LNCAP (cell line): ENCODE data around the gene TSEN54.

Source experiments
- TF ChIP-seq, protein P1 (sequence below): fragments of 450-650 bp; IDR thresholded peaks from 2 replicates; pipeline ENCODE4 v1.5.1; 2017; ENCODE audit warnings: mild to moderate bottlenecking

Gene TSEN54

GRCh38 chr17:75506888-75507287, 9.4 kb upstream of the TSEN54 start:
- TF ChIP-seq, protein P1, sequence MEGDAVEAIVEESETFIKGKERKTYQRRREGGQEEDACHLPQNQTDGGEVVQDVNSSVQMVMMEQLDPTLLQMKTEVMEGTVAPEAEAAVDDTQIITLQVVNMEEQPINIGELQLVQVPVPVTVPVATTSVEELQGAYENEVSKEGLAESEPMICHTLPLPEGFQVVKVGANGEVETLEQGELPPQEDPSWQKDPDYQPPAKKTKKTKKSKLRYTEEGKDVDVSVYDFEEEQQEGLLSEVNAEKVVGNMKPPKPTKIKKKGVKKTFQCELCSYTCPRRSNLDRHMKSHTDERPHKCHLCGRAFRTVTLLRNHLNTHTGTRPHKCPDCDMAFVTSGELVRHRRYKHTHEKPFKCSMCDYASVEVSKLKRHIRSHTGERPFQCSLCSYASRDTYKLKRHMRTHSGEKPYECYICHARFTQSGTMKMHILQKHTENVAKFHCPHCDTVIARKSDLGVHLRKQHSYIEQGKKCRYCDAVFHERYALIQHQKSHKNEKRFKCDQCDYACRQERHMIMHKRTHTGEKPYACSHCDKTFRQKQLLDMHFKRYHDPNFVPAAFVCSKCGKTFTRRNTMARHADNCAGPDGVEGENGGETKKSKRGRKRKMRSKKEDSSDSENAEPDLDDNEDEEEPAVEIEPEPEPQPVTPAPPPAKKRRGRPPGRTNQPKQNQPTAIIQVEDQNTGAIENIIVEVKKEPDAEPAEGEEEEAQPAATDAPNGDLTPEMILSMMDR = no peak

DNA sequence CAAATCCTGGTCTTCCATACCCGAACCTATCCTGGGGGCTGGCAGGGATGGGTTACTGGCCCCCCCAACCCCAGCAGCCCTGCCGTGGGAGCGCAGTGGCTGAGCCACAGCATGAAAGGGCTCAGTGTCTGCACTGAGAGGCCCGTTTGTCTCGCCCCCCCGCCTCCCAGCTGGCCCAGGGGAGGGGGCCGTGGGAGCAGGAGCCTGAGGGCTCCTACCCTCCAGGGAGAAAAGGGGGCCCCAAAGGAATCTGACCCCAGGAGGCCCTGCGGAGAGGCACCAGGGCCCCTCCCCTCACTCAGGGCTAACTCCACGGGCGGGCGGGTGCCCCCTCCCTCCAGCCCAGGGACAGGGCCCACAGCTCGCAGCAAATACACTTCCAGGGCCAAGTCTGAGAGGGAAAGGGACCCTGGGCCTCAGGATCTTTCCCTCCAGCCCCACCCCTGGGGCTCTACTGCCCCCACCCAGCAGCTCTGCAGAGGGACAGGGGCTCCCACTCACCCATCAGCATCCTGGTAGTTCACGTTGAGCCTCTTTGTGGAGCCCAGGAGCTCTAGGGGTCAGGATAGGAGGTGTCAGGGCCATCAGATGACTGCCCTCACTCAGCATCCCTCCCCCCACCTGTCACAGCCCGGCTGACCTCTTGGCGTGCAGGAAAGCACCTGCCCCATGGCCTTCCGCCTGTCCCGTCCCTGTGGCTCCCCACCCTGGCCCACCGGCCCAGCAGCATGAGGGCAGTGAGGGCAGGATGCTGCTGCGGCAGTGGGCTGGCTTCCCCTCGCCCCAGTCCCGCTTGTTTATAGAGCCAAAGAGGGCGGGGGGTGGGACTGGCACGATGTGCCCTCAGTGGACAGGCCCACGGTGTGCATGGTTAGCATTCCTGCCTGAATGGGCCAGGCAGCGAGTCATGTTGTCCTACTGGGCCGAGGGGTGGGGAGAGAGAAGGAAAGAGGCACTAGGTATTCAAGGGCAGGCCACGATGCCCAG, 8.3 kb upstream of the TSEN54 start:
- TF ChIP-seq, protein P1 = no peak

- TF ChIP-seq, protein P1 = no peak
These were observed 7.4 kb upstream of the TSEN54 start for GRCh38 chr17:75508931-75509361.

DNA sequence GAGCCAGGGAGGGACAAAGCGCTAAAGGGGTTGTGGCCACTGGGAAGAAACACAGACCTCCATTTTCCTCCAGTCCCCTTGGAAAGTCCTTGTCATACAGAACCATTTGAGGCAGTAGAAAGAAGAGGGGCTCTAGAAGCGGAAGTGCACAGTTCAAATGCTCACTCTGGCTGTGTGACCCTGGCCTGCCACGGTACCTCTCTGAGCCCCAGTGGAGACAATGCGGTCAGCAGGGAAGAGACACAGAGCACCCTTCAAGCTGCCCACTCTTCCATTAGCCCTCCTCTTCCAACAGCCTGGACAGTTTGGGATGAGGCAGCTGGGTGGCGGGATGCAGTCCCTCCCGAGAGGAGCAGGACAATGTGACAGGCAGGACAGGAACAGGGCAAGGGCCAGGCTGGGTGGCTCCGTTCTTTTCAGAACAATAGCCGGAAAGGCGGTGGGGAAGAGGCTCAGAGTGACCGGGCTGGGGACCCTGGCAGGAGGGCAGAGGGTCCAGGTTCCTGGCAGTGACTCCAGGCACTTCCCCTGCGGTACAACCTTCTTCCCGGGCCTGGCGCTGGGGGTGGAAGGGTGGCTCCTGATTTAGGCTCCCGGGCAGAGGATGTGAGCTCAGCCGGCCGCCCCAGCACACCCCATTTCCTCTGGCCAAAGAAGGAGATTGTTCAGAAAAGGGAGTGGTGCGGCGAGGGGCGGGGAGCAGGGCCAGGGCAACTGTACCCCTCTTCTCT, 6.6 kb upstream of the TSEN54 start:
- TF ChIP-seq, protein P1 = no peak

- TF ChIP-seq, protein P1 = no peak
These were observed 5.1 kb upstream of the TSEN54 start for GRCh38 chr17:75511270-75511609.

DNA sequence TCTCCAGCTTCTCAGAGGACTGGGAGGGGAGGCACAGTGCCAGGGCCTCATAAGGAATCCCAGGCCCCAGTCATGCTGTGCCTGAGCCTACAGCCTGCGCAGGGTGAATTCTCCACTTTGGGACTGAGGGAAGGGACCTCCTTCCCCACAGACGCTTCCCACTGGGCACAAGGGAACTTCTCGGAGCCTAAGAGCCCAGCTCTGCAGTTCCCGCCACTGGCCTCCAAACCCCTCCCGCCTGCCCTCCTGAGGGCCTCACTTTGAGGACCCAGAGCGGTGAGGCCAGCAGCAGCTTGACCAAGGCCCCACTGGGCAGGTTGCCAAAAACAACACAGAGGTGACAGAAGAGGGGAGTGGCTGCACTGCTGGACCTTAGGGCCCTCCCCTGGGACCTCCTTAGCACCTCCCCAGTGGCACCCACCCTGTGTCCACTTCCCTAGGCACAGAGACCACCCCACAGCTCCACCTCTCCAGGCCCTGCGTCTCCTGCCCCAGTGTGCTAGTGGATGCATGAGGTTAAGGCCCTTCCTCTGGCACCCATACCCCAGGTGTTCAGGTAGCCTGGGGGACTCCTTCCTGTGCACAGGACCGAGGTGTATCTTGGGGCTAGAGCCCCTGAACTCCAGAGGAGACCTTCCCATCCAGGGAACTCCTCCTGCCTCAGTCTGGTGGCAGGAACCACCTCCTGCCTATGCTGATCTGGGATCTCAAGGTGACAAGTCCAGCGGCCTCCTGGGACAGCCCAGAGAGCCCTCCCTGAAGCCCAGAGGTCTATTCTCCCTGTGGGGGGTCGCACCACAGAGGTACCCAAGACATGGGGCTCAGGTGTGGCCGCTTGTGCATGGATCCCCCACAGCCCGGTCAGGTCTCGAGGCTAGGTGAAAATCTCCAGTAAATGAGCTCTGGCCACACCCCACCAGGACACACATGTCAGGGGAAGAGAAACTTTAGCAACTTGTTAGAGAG, 4.4 kb upstream of the TSEN54 start:
- TF ChIP-seq, protein P1 = no peak
